NCI-H1436 treated with DMSO at 0.1 percent for 48 hours (cell line): ENCODE measurements around the gene MIOX.

Source experiments
- DNase-seq: peaks from one replicate; lab custom pipeline; 2025; lab: John Stamatoyannopoulos, UW

Gene MIOX

DNA sequence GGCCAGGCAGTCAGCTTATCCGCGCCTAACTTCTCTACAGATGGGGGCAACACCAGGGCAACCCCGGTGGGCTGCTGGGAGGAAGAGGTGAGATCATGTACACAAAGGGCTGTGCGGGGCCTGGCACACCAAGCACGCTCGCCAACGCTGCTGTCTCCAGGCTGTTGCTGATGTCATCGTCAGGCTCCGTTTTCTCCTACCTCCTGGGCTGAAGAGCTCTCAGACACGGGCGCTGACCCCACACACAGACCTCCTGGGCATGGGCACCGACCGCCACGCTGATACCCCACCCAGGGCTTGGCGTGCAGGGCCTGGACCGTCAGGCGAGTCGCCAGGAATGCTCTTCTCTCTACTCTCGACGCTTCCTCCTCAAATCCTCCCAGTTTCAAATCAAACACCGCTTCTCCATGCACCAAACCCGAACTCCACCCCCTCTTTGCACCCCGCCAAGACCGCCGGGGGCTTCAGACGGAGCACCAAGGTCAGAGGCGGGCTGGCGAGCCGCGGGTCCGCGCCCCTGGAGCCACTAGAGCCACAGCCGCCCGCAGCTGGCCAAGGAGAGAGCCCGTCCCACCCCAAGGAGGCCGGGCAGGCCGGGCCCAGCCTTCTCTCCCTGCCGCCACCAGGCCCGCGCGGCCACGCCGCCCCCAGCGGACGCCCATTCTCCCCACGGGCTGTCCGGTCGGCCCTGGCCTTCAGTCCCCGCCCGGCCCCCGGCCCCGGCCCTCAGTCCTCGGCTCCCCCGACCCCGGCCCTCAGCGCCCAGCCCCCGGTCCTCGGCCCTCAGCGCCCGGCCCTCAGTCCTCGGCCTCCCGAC is 12.6 kb upstream of the MIOX start:
- DNase-seq: no peak

DNA sequence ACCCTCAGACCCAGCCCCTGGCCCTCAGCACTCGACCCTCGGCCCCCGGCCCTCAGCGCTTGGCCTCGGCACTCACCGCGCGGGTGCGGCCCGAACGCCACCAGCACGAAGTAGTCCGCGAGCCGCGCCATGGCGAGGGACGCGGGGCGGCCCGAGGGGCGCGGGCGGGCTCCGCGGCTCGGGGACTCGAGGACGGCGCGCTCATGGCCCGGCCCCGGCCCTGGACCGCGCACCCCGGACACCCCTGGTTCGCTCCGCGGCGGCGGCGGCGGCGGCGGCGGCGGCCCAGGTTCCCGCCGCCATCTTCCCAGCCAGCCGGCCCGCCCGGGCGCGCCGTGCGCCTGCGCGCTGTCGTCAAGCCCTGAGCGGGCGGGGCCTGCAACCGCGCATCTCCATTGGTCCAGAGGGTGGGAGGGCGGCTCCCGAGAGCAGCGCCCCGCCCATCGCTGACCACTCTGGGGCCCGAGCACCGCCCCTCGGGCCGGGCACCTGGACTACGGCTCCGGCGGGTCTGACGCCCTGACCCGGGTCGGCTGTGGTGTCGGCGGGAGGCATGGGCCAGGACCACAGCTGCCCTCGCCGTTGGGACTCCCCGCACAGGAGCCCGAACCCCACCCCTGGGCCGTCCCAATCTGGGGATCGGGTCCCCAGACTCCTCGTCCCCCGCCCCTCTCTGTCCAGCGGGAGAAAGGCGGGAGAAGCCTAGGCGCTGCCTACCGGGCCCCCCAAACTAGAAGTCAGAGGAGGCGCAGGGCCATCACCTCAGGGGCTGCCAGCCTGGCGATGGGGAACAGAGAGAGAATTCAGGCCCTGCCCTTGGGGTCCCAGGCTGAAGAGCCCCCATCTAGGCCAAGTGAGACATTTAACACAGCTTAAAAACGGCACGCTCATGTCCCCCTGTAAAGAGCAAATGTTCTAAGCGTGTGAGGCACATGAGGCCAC is 11.7 kb upstream of the MIOX start, which contains the start of gene SBF1:
SBF1 (minus strand) TSS at position 326 of the 942 bp plus-strand sequence; CDS start at position 131, 195 bp downstream.
- no peak for DNase-seq

DNA sequence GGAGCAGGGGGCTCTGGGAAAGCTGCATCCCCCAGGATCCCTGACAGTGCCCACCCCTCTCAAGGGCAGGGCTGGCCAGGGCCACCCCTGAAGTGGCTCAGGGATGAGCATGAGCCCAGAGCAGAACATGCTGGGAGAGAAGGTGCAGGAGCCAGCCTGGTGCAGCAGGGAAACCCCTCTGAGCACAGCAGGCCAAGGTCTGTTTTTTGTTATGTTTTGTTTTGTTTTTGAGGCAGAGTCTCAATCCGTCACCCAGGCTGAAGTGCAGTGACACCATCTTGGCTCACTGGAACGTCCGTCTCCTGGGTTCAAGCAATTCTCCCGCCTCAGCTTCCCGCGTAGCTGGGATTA is 11.0 kb upstream of the MIOX start:
- no peak for DNase-seq

DNA sequence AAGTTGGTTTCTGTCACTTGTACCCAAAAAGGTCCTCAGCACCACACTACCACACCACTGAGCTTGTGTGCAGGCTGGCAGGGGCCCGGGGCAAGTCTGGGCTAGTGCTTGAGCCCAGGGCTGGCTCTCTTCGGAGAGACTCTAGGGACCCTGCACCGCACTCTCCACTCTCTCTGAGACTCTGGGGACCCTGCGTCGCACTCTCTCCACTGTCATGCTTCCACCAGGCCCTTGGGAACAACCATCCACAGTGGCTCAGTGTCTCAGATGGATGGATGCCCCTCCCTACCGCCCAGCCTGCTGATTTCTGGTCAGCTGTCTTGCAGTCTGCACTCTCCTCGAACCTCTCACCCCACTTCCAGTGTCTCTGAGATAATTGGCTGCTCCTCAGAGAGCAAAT is 9.8 kb upstream of the MIOX start:
- DNase-seq: peak; percentile 90

DNA sequence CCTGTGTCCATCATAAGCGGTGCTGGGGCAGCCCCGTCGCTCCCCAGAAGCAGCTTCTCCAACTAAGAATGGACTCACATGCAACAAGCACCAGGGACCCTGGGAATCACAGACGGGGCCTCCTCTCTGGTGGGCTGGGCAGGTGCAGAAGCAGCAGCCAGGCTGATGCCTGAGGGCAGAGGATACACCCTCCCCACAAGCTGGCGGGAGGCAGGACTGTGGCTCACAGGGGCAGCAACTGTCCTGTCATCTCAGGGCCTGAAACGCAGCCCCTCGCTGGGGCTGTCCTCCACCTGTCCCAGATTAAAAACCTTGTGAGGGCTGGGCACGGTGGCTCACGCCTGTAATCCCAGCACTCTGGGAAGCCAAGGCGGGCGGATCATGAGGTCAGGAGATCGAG is 8.7 kb upstream of the MIOX start:
- no peak for DNase-seq

DNA sequence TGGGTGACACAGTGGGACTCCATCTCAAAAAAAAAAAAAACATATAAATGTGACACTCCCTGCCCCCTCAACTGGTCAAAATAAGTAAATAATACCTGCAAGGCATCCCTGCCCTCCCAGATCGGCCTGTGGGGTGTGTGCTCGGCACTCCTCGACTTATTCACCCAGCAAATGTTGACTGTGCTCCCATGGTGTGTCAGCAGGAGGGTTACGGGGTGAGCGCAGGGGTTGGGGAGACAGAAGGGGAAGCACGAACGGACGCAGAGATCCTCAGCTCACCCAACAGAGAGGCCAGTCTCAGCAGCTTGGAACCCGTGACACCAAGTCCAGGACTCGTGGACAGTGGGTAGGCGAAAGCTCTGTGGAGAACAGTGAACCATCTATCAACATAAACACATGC is 6.9 kb upstream of the MIOX start:
- DNase-seq: no peak

DNA sequence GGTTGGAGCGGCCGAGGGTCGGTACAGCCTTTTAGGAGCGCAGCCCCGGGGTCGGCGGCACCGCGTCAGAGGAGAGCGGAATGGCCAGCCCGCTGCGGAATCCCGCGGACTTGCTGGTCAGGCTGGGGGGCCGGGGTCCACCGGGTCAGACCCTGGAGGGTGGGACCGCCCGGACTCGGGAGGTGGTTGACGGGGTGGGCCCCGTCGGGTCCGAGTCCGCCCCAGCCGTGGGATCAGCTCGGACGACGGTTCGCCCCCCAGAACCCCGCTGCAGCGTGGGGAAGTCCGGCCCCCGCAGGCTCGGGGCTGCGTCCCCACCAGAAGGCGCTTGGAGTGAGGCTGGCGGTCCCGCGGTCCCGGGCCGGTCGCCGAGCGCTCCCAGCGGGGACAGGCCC is 5.6 kb upstream of the MIOX start:
- DNase-seq: no peak

DNA sequence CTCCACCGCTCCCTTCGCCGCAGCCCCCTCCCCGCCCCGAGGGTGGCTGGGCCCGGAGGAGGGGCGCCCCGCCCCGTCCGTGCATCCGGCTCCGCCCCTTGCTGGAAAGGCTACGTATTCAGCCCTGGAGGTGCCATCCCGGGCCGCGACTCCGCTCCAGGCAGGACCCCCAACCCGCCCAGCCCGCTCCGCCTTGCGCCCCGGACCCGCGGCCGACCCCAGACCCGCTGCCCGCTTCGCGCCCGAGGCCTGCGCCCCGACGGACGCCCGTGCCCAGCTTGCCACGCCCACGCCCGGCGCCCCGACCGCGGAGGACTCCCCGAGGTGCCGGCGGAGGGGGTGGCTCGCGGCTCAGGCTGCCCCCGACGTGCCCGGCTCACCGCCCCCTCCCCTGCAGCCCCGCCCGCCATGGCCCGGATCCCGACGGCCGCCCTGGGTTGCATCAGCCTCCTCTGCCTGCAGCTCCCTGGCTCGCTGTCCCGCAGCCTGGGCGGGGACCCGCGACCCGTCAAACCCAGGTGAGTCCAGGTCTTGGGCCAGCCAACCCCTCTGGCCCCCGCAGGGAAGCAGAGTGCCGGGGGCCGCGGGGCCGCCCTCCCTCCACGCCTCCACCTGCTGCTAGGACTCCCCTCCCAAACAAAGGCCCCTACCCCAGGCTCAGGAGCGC is 5.1 kb upstream of the MIOX start, which contains the start of gene ADM2:
ADM2 (plus strand) TSS at position 104 of the 667 bp plus-strand sequence; CDS start at position 409, 305 bp downstream.
- DNase-seq: no peak

DNA sequence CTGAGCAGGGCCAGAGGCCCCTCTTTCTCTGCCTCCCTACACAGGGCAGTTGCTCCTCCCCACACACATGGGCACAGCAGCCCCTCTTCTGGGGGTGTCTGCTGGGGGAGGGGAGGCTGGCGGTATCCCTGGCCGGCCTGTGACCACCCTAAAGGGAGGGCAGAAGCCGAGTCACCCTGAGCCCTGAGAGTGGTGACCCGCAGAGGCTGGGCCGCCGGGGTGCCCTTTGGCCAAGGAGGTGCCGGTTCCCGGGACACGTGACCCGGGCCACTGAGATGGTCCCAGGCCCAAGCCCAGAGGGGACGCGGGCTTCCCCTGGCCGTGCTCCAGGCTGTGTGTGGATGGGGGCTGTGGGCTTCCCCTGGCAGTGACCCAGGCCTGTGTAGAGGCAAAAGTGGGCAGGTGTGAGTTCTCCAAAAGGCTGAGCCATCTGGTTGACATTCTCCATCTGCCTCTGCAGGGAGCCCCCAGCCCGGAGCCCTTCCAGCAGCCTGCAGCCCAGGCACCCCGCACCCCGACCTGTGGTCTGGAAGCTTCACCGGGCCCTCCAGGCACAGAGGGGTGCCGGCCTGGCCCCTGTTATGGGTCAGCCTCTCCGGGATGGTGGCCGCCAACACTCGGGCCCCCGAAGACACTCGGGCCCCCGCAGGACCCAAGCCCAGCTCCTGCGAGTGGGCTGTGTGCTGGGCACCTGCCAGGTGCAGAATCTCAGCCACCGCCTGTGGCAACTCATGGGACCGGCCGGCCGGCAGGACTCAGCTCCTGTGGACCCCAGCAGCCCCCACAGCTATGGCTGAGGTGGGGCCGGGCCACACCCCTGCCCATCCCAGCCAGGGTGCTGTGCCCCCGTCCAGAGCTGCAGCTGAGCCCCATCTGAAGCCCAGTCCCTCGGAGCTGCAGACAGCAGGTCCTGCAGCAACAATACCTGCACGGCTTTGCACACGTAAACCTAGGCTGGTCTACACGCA is 4.3 kb upstream of the MIOX start:
- no peak for DNase-seq

DNA sequence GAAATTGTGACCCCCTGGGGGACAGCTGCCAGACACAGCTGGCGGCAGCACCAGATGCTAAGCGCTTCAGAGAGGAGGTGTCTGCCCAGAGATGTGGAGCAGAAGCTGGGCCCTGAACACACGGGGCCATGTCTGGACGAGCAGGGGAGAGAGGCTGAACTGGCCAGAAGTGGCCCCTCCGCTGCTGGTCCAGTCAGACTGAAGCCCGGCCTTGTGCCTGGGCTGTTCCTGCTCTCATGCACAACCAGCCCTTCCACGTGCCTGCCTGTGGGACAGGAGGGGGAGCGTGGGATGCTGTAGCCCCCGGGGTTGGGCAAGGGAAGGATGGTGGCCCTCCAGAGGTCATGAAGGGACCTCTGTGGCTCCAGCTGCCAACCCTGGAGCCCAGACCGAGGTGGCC is 3.6 kb upstream of the MIOX start:
- DNase-seq: no peak

DNA sequence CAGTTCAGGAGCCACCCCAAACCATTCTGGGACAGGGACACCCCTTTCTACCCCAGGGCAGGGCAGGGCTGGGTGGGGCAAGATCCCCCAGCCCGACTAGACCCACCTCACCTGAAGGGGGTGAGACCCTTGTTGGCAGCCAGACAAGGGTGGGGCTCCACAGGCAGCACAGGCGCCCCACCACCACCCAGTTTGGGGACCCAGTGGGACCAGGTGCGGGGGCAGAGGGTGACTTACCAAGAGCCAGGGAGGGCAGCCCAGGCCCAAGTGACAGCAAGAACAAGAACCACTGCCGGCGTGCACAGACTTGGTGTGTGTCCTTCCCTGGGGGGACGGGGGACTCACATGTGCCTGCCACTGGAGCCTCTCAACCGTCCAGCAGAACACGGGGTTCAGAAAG is 3.1 kb upstream of the MIOX start:
- DNase-seq: no peak

DNA sequence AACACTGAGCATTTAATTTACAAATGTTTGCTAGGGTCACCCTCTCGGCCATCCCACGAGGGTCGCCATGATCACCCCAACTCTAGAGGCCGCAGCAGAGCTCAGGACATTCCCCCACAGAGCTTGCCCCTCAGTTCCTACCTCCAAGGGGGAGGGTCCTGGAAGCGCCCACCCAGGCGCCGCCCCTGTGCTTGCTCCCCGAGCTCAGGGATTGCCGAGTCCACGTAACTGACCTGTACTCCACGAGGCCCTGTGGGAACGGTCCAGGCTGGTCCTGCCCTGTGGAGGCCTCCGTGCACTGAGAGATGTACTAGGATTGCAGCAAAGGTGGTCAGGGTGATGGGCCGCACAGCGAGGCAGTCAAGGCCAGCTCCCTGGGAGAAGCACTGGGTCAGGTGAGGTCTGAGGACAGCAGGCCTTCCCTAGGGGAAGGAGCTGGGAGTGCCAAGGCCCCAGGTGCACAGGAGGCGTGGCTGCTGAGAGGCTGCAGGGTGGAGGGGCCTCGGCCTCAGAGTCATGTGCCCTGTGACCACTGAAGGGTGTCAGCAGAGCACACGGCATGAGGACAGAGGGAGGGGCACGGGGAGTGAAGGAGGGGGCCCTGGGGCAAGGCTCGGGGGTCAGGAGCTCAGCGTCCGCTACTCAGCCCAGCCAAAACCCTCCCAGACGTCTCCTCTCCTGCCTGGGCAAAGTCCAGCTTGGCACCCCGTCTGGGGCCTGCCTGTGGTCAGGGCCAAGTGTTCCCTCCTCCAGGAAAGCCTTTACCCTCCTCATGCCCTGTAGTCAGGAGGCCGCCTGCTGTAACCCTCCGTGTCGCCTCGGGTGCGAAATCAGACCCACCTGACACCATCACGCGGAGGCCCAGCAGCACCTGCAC is 2.4 kb upstream of the MIOX start:
- DNase-seq: no peak

DNA sequence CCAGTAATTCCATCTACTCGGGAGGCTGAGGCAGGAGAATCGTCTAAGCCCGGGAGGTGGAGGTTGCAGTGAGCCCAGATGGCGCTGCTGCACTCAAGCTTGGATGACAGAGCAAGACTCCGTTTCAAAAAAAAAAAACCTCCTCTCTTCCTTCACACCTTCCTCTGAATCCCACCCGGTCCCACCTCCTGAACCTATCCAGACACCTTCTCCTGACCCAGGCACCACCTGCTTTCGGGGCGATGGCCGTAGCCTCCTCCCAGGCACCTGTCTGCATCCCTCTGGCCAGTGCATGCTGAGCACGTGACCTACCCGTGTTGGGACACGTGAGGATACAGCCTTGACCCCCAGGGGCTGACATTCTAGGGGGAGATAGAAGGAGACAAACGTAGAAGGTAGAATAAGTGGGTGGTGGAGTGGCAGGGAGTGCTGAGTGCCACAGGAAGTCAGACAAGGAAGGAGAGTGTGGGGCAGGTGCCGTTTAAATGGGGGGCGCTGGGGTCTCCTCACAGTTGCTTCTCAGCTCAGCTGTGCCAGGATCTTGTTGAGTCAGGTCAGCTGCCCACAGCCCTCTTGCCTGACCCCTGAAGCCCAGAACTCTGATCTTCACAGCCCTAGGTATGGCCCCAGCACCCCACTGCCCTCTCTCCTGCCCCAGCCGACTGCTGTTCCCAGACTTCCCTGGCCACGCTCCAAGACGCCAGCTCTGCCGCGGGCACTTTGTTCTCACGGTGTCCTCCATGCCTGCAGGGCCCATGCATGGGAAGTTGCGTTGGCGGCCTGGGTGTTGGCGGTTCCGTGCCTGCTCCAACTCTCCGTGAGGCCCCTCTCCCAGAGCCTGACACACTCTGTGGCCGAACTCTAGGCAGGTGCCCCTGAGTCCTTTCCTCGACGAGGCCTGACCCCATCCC is 1.2 kb upstream of the MIOX start:
- DNase-seq: no peak

DNA sequence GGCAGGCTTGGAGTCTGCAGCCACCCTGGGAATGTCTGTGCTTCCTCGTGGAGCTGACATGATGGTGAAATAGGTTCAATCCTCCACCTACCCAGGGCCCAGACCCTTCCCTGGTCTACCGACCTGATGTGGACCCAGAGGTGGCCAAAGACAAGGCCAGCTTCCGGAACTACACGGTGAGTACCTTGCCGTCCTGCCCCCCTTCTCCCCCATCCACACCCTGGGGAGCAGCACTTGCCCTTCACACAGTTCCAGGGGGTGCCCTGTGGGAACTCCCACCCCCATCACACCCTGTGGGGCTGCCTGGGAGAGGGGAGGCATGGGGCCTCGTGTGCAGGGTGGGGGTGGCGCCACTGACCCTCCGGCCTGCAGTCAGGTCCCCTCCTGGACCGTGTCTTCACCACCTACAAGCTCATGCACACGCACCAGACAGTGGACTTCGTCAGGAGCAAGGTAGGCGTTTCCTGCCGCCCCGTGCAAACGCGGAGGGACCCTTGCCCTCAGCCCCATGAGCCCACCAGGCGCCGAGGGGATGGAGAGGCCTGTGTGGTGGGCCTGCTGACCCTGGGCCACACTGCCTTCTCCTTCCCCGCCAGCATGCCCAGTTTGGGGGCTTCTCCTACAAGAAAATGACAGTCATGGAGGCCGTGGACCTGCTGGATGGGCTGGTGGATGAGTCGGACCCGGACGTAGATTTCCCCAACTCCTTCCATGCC is 789 bp downstream of the MIOX start:
- no peak for DNase-seq

DNA sequence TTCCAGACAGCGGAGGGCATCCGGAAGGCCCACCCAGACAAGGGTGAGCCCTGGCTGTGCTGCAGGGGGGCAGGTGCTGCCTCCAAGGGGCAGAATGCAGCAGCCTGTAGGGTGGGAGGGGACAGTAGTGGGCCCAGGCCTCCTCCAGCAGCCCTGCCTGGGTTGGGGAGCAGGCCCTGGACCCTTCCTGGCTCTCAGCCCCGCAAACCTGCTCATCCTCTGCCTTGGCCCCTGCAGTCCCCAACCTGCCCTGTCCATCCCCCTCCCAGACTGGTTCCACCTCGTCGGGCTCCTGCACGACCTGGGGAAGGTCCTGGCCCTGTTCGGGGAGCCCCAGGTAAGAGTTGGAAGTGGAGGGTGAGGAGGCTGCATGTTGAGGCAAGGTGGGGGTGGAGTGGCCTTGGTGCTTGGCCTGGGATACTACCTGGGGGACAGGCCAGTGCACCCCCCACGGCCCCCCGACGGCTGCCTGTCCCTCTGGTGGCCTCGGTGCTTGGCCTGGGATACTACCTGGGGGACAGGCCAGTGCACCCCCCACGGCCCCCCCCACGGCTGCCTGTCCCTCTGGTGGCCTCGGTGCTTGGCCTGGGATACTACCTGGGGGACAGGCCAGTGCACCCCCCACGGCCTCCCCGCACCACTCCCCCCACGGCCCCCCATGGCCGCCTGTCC is 1.5 kb downstream of the MIOX start:
- no peak for DNase-seq

DNA sequence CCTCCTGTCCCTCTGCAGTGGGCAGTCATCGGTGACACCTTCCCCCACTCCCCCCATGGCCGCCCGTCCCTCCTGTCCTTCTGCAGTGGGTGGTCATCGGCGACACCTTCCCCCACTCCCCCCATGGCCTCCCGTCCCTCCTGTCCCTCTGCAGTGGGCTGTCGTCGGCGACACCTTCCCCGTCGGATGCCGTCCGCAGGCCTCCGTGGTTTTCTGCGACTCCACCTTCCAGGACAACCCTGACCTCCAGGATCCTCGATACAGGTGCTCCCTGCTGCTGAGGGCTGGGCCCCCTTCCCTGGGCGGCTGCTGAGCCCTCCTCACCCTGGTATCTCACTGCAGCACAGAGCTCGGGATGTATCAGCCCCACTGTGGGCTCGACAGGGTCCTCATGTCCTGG is 2.2 kb downstream of the MIOX start:
- no peak for DNase-seq

DNA sequence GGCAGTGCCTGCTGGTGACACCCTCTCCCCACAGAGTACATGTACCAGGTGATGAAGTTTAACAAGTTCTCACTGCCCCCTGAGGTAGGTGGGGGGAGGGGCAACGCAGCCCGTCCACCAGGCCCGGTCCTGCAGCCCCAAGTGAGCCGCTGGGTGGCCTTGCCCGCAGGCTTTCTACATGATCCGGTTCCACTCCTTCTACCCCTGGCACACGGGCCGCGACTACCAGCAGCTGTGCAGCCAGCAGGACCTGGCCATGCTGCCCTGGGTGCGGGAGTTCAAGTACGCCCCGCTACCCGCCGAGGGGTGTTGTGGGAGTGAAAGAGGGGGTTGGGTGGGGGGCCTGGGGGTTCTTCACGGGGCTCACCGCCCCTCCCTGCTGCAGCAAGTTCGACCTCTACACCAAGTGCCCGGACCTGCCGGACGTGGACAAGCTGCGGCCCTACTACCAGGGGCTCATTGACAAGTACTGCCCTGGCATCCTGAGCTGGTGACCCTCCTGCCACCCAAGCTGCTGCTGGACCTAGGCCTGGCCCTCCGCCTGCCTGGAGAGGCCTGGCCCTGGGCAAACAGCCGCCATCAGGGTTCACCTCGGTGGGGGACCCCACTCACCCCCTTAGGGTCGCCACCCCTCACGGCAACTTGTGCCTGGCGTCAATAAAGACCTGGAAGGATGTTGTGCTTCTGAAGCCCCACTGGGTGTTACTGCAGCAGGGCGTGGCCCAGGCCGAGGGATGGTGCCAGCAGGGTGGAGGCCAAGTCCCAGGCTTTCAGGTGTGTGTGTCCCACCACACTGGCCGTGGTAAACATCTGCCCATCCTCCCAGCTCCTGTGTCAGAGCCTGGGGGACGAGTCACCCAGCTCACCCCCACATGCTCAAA is 2.9 kb downstream of the MIOX start:
- DNase-seq: no peak
